Liver (tissue), 9 donors: ENCODE data around the gene MEIS2. TPM values are rescaled to one million over a fixed set of nuclear protein-coding genes. Genes with fewer than 3 reads are reported as not detected.

Experiments
- DNase-seq: peaks from one replicate; pipeline ENCODE4 v3.0.0-alpha.2; 2017; ENCODE audit warnings: low spot score
- H3K27ac ChIP-seq, 2 donors: one replicate each; pipeline ENCODE4 v1.7.0; 2013; ENCODE audit warnings: inconsistent platforms in 2 of 2, low read length in 2 of 2, control low read depth in 1 of 2, low read depth in 1 of 2, mild to moderate bottlenecking in 1 of 2
- H3K27me3 ChIP-seq, 4 donors: one replicate each; pipeline versions ENCODE4 v1.6.1 to v1.7.0; 2013; ENCODE audit warnings: low read length in 3 of 4, inconsistent platforms in 1 of 4, mild to moderate bottlenecking in 1 of 4, moderate library complexity in 1 of 4; ENCODE audit not compliant: control insufficient read depth in 4 of 4, insufficient read depth in 4 of 4
- H3K36me3 ChIP-seq, 4 donors: one replicate each; pipeline versions ENCODE4 v1.6.1 to v1.7.0; 2013; ENCODE audit warnings: low read length in 3 of 4, mild to moderate bottlenecking in 3 of 4, low read depth in 1 of 4, moderate library complexity in 1 of 4; ENCODE audit not compliant: control insufficient read depth in 4 of 4, insufficient read depth in 3 of 4
- H3K4me1 ChIP-seq, 4 donors: one replicate each; pipeline versions ENCODE4 v1.6.1 to v1.7.0; 2013; ENCODE audit warnings: low read length in 3 of 4, mild to moderate bottlenecking in 3 of 4, moderate library complexity in 1 of 4; ENCODE audit not compliant: control insufficient read depth in 4 of 4, insufficient read depth in 4 of 4
- H3K4me3 ChIP-seq, 3 donors: one replicate each; pipeline versions ENCODE4 v1.6.1 to v1.7.0; 2013; ENCODE audit warnings: low read length in 3 of 3, control low read depth in 1 of 3, low read depth in 1 of 3, mild to moderate bottlenecking in 1 of 3
- H3K9ac ChIP-seq, 2 donors: one replicate each; pipeline ENCODE4 v1.7.0; 2013; ENCODE audit warnings: low read length in 2 of 2, mild to moderate bottlenecking in 2 of 2, moderate library complexity in 2 of 2, control low read depth in 1 of 2, low read depth in 1 of 2
- H3K9me3 ChIP-seq, 4 donors: one replicate each; pipeline versions ENCODE4 v1.6.1 to v1.7.0; 2013; ENCODE audit warnings: low read length in 3 of 4; ENCODE audit not compliant: control insufficient read depth in 4 of 4
- FOXA1 ChIP-seq: IDR thresholded peaks from 2 replicates; pipeline ENCODE4 v1.6.1; 2016; ENCODE audit warnings: antibody characterized with exemption
- FOXA2 ChIP-seq: IDR thresholded peaks from 2 replicates; pipeline ENCODE4 v1.6.1; 2016; ENCODE audit warnings: antibody characterized with exemption
- GABPA ChIP-seq, 2 donors: IDR thresholded peaks in 1 of 2; conservative IDR thresholded peaks in 1 of 2; 2 replicates each; pipeline ENCODE4 v1.6.1; 2016; ENCODE audit warnings: antibody characterized with exemption in 2 of 2, mild to moderate bottlenecking in 1 of 2, moderate library complexity in 1 of 2
- HNF4A ChIP-seq, 2 donors: conservative IDR thresholded peaks; 2 replicates each; pipeline ENCODE4 v1.6.1; 2016; ENCODE audit warnings: antibody characterized with exemption in 2 of 2, mild to moderate bottlenecking in 2 of 2
- JUND ChIP-seq, 2 donors: IDR thresholded peaks; 2 replicates each; pipeline ENCODE4 v1.6.1; 2016; ENCODE audit warnings: antibody characterized with exemption in 2 of 2
- RAD21 ChIP-seq, 2 donors: IDR thresholded peaks; 2 replicates each; pipeline ENCODE4 v1.6.1; 2016; ENCODE audit warnings: antibody characterized with exemption in 2 of 2, mild to moderate bottlenecking in 2 of 2
- RXRA ChIP-seq, 2 donors: IDR thresholded peaks; 2 replicates each; pipeline ENCODE4 v1.6.1; 2017 to 2018; ENCODE audit warnings: antibody characterized with exemption in 2 of 2, mild to moderate bottlenecking in 1 of 2
- TAF1 ChIP-seq: conservative IDR thresholded peaks from 2 replicates; pipeline ENCODE4 v1.6.1; 2016; ENCODE audit warnings: antibody characterized with exemption, mild to moderate bottlenecking
- YY1 ChIP-seq: IDR thresholded peaks from 2 replicates; pipeline ENCODE4 v1.6.1; 2016; ENCODE audit warnings: antibody characterized with exemption, mild to moderate bottlenecking
- WGBS: extraction: QIAGEN DNeasy Blood & Tissue Kit; methylation state at CpG from one replicate; pipeline ENCODE4 v1.1.7; 2013; 5-methylcytosine and 5-hydroxymethylcytosine counted together
- polyA plus RNA-seq, 2 donors: library from polyadenylated mRNA; stranded (reverse) in 1 of 2; unstranded in 1 of 2; fragments of 200-250 nt in 1 of 2; fragments of >200 nt in 1 of 2; fragmentation: Nextera tagmentation in 1 of 2; extraction: Ambion mirVana in 1 of 2; gene quantifications; one replicate each; pipeline versions ENCODE4 v1.2.1 to v1.2.3, GENCODE V29; 2013 to 2015
- total RNA-seq, 2 donors: library from RNA; depleted of rRNA; stranded (reverse); fragments of >200 nt; gene quantifications; one replicate each; pipeline ENCODE4 v1.2.3, GENCODE V29; 2014
- TF ChIP-seq, protein P1 (sequence below): IDR thresholded peaks from 2 replicates; pipeline ENCODE4 v1.6.1; 2016; ENCODE audit warnings: antibody characterized with exemption
- TF ChIP-seq, protein P2 (sequence below): fragments of 150-350 bp; IDR thresholded peaks from 2 replicates; pipeline ENCODE4 v1.5.1; 2017; ENCODE audit warnings: improper control_type of control experiment, low read depth, low read length; ENCODE audit not compliant: missing input control
- TF ChIP-seq, protein P3 (sequence below): IDR thresholded peaks from 2 replicates; pipeline ENCODE4 v1.6.1; 2016; ENCODE audit warnings: antibody characterized with exemption, mild to moderate bottlenecking
- TF ChIP-seq, protein P4 (sequence below): IDR thresholded peaks from 2 replicates; pipeline ENCODE4 v1.6.1; 2016; ENCODE audit warnings: antibody characterized with exemption
- donor health status: healthy.
- donor health status: healthy.
- donor health status: healthy.
- donor health status: healthy.
- donor health status: healthy.

The MEIS2 gene
- total and polyA plus RNA-seq, 4 donors = 3.9 to 12.6 (median 7.6) TPM

DNA sequence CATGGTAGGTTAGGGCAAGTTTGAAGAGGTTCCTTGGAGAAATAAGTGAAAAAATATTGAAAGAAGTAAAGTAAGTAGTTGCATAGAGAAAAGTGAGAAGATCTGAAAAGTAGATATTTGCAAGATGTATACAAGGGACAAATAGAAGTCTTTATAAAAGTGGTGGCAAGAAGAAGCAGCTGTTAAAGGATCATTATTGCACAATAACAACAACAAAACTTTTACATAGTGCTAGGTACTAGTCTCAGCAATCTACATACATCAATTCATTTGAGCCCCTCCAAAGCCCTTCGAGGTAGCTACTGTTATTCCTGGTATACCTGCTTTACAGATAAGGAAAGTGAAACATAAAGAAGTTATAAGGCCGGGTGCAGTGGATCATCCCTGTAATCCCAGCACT lies 239.6 kb downstream of the MEIS2 start:
- H3K27ac ChIP-seq = no peak overlapping the region
- no peaks in the 10 kb centered on the region for H3K4me1 ChIP-seq
- H3K4me3 ChIP-seq = no peak overlapping the region
- no peaks in the 10 kb centered on the region for H3K9me3 ChIP-seq
- no peaks in the 10 kb centered on the region for H3K36me3 ChIP-seq
- DNase-seq = no peak
- no peak overlapping the region for H3K9ac ChIP-seq
- TF ChIP-seq HNF4A (conservative IDR thresholded peaks at IDR 0.05) = no peak
- TF ChIP-seq JUND (IDR thresholded peaks at IDR 0.05) = no peak
- TF ChIP-seq RAD21 (IDR thresholded peaks at IDR 0.05) = no peak
- TF ChIP-seq, protein P1, sequence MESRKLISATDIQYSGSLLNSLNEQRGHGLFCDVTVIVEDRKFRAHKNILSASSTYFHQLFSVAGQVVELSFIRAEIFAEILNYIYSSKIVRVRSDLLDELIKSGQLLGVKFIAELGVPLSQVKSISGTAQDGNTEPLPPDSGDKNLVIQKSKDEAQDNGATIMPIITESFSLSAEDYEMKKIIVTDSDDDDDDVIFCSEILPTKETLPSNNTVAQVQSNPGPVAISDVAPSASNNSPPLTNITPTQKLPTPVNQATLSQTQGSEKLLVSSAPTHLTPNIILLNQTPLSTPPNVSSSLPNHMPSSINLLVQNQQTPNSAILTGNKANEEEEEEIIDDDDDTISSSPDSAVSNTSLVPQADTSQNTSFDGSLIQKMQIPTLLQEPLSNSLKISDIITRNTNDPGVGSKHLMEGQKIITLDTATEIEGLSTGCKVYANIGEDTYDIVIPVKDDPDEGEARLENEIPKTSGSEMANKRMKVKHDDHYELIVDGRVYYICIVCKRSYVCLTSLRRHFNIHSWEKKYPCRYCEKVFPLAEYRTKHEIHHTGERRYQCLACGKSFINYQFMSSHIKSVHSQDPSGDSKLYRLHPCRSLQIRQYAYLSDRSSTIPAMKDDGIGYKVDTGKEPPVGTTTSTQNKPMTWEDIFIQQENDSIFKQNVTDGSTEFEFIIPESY = no peak
- TF ChIP-seq, protein P2, sequence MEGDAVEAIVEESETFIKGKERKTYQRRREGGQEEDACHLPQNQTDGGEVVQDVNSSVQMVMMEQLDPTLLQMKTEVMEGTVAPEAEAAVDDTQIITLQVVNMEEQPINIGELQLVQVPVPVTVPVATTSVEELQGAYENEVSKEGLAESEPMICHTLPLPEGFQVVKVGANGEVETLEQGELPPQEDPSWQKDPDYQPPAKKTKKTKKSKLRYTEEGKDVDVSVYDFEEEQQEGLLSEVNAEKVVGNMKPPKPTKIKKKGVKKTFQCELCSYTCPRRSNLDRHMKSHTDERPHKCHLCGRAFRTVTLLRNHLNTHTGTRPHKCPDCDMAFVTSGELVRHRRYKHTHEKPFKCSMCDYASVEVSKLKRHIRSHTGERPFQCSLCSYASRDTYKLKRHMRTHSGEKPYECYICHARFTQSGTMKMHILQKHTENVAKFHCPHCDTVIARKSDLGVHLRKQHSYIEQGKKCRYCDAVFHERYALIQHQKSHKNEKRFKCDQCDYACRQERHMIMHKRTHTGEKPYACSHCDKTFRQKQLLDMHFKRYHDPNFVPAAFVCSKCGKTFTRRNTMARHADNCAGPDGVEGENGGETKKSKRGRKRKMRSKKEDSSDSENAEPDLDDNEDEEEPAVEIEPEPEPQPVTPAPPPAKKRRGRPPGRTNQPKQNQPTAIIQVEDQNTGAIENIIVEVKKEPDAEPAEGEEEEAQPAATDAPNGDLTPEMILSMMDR = no peak
- no peak for TF ChIP-seq TAF1
- no peak for TF ChIP-seq FOXA1
- TF ChIP-seq, protein P3, sequence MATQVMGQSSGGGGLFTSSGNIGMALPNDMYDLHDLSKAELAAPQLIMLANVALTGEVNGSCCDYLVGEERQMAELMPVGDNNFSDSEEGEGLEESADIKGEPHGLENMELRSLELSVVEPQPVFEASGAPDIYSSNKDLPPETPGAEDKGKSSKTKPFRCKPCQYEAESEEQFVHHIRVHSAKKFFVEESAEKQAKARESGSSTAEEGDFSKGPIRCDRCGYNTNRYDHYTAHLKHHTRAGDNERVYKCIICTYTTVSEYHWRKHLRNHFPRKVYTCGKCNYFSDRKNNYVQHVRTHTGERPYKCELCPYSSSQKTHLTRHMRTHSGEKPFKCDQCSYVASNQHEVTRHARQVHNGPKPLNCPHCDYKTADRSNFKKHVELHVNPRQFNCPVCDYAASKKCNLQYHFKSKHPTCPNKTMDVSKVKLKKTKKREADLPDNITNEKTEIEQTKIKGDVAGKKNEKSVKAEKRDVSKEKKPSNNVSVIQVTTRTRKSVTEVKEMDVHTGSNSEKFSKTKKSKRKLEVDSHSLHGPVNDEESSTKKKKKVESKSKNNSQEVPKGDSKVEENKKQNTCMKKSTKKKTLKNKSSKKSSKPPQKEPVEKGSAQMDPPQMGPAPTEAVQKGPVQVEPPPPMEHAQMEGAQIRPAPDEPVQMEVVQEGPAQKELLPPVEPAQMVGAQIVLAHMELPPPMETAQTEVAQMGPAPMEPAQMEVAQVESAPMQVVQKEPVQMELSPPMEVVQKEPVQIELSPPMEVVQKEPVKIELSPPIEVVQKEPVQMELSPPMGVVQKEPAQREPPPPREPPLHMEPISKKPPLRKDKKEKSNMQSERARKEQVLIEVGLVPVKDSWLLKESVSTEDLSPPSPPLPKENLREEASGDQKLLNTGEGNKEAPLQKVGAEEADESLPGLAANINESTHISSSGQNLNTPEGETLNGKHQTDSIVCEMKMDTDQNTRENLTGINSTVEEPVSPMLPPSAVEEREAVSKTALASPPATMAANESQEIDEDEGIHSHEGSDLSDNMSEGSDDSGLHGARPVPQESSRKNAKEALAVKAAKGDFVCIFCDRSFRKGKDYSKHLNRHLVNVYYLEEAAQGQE = no peak
- no peak for TF ChIP-seq RXRA (IDR thresholded peaks at IDR 0.05)
- no peaks in the 10 kb centered on the region for H3K27me3 ChIP-seq
- 83% methylated on average over 2 of the region's 2 CpGs for WGBS

DNA sequence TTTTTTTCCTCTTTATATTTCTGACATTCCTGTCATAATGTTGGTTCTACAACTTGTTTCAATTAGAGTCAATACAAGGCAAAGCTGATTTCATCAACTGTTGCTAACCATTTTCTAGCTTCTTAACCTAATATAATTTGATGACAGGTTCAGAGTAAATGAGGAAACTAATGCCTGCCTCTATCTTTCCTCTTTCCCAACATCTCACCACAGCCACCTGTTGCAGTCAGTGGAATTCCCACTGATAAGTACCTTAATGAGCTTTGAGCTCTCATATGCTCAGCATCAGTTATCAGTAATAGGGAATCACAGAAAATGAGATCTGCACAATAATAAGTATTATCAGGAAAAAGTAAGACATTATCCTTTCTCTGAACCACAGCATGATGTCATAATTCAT lies 241.9 kb downstream of the MEIS2 start:
- Histone ChIP-seq H3K9me3 (no peaks in the 10 kb centered on the region), H3K27ac (no peak overlapping the region), H3K9ac (no peak overlapping the region), H3K4me3 (no peak overlapping the region), H3K4me1 (no peaks in the 10 kb centered on the region), H3K27me3 (no peaks in the 10 kb centered on the region), H3K36me3 (no peaks in the 10 kb centered on the region)
- DNase-seq = no peak
- TF ChIP-seq, protein P4, sequence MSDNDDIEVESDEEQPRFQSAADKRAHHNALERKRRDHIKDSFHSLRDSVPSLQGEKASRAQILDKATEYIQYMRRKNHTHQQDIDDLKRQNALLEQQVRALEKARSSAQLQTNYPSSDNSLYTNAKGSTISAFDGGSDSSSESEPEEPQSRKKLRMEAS = no peak
- TF ChIP-seq YY1 (no peak), GABPA (IDR thresholded peaks at IDR 0.05 in 1 of 2, conservative IDR thresholded peaks at IDR 0.05 in 1 of 2) (no peak), FOXA2 (no peak), HNF4A (conservative IDR thresholded peaks at IDR 0.05) (no peak)
- TF ChIP-seq, protein P3 = no peak
